Upper lobe of left lung (tissue), 4 donors: ENCODE results near the gene ENDOD1.

ENCODE experiments used
- POLR2AphosphoS5 ChIP-seq, 2 donors: sonication (generic); formaldehyde crosslinking; IDR thresholded peaks; one replicate each; pipeline ENCODE4 v1.5.1; 2017; ENCODE audit warnings: antibody characterized with exemption in 2 of 2
- TF ChIP-seq, protein P1 (sequence below), 6 experiments: fragments of 450-650 bp in 4 of 6; fragments of 200-600 bp in 2 of 6; sonication (generic) in 2 of 6; IDR thresholded peaks; one replicate each; pipeline ENCODE4 v1.5.1; 2016 to 2019; ENCODE audit warnings: antibody characterized with exemption in 6 of 6

DNA sequence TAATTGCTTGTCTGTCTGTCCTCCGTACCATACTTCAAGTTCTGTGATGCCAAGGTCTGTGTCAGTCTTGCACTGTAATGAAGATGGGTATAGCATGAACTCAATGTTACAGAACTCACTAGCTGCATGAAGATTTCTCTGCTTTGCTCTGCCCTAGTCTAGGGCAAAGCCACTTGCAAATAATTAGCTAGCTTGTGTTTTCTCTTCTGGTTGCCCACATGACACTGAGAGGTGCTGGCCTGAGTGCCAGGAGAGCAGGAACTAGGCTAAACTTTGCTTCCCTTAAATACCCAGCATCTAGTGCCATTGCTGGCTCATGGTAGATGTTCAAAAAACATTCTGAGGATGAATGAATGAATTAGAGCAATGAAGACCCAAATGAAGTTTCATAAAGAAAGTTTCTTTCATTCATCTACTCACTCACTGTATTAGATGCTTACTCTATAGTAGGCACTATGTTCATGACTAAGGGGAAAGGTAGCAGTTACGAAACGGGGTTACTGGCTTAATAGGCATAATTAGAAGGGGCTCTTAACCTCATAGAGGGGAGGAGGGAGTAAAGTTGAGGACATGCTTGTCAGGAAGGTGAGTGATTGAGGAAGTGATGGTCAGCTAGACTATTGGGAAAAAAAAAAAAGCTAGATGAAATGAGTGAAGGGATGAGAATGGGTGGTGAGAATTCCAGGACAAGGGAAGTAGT is 4.4 kb upstream of the ENDOD1 start:
- TF ChIP-seq, protein P1, sequence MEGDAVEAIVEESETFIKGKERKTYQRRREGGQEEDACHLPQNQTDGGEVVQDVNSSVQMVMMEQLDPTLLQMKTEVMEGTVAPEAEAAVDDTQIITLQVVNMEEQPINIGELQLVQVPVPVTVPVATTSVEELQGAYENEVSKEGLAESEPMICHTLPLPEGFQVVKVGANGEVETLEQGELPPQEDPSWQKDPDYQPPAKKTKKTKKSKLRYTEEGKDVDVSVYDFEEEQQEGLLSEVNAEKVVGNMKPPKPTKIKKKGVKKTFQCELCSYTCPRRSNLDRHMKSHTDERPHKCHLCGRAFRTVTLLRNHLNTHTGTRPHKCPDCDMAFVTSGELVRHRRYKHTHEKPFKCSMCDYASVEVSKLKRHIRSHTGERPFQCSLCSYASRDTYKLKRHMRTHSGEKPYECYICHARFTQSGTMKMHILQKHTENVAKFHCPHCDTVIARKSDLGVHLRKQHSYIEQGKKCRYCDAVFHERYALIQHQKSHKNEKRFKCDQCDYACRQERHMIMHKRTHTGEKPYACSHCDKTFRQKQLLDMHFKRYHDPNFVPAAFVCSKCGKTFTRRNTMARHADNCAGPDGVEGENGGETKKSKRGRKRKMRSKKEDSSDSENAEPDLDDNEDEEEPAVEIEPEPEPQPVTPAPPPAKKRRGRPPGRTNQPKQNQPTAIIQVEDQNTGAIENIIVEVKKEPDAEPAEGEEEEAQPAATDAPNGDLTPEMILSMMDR (IDR thresholded peaks at IDR 0.05), result no peak
- no peak for TF ChIP-seq POLR2AphosphoS5 (IDR thresholded peaks at IDR 0.05)
